Measurements from ENCODE around the gene ZNF184. TPM values are rescaled to one million over a fixed set of nuclear protein-coding genes. Genes with fewer than 3 reads are reported as not detected.
A peak's percentile ranks its signal among the peaks of the same experiment; 100 is the strongest.

The ZNF184 gene
- 3.7 TPM for polyA plus RNA-seq (2012; ENCODE audit: insufficient read depth, insufficient read length, low read depth)

DNA sequence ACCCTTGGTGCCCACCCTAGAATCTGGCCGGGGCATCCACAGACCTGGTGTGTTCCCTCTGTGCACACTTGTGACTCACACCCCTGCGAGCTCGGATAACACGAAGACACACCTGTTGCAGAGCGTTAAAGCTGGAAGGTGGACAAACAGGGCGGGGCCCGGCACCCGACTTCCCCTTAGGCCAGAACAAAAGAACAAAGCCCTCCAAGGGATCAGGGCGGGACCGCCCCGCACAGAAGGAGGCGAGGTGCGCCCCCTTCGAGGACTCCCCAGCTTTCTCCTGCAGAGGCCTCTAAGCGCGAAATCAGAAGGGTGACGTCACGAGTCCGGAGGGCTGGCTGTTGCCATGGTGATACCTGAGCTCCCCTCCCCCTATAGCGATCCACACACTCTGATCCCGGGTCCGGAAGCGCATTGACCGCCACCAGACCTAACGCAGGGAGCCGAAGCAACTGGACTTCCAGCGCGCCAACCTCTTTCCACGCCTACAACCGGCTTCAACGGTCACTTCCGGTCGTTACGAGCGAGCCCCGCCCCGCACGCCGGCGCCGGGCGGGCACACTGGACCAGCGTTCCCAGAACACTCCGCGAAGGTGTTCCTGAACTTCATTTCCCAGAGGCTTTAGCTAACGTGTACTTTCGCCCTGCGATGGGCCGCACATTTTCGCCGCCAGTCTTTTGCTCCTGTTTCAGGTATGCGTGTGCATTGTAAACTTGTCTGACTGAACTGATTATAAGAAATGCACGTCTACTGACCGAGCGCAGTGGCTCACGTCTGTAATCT, at the start of gene ZNF184:
ZNF184 (minus strand) TSS at position 489 of the 784 bp plus-strand sequence. CDS start 811 bp downstream, outside the sequence.
- no peaks in the 10 kb centered on the region; the same call in 1 of the 2 replicates for H3K36me3 ChIP-seq
- H3K27me3 ChIP-seq = no peaks in the 10 kb centered on the region
- no peak for TF ChIP-seq CTCF (IDR thresholded peaks at IDR 0.05; ENCODE audit: low read depth, low read length)
- no peaks in the 10 kb centered on the region for H3K9me3 ChIP-seq
- peak within 1 kb of the TSS; percentile 95 for H3K4me3 ChIP-seq (ENCODE audit: low read depth, low read length)
- DNase-seq = peak; percentile 94
- H3K4me1 ChIP-seq = no peaks in the 10 kb centered on the region

DNA sequence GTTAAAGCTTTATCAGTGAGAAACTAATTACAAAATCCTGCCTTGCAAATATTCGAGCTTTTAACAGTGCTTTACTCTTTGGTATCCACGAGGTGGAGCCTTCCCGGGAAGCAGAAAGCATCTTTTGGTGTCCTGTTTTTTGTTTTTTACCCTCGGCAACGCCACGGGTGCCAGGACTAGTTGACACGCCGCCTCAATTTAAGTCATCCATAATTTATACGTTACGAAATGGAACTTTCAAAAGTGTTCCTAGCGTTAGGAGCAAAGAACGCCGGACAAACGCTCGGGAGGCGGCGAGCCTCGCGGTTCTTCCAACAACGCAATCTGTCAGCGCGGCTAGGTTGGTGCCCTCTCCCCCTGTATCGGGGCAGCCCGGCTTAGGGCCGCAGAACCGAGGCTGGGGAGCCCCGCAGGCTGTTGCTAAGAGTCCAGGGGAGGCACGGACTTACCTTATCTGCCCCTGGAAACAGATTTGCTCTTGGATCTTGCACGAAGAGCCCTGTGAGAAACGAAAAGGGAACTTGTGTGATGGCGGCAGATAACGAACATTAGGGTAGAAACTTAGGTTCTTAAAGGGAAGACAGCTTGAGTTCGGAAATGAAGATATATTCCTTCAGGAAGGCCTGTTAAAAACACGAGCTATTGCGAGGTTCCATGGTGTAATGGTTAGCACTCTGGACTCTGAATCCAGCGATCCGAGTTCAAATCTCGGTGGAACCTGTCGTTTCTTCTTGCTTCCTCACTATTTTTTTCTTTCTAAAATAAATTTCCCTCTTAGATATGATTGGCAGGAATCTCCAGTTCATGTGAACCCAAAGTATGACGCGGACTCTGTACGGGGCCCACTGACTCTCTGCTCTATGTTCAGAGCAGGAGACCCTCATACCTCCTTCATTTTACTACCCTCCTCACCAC, 46.2 kb upstream of the ZNF184 start:
- peak; percentile 79 for TF ChIP-seq CTCF (IDR thresholded peaks at IDR 0.05; ENCODE audit: low read depth, low read length)
- DNase-seq = peak; percentile 70
- no peaks in the 10 kb centered on the region for H3K36me3 ChIP-seq
- peaks cover 32% of the 10 kb centered on the region for H3K27me3 ChIP-seq
- no peaks in the 10 kb centered on the region; the same call in 1 of the 2 replicates for H3K4me1 ChIP-seq
- no peaks in the 10 kb centered on the region for H3K9me3 ChIP-seq
- H3K4me3 ChIP-seq (ENCODE audit: low read depth, low read length) = peak overlapping the region; percentile 91

- no peak for TF ChIP-seq CTCF (IDR thresholded peaks at IDR 0.05; ENCODE audit: low read depth, low read length)
- Histone ChIP-seq H3K9me3 (no peaks in the 10 kb centered on the region), H3K36me3 (no peaks in the 10 kb centered on the region), H3K4me1 (no peaks in the 10 kb centered on the region; the same call in 1 of the 2 replicates), H3K27me3 (peaks cover 40% of the 10 kb centered on the region), H3K4me3 (ENCODE audit: low read depth, low read length) (peak overlapping the region; percentile 91)
- peak; percentile 33 for DNase-seq
Observed at GRCh38 chr6:27517928-27518787, 45.3 kb upstream of the ZNF184 start.

GRCh38 chr6:27517238-27517637, 44.3 kb upstream of the ZNF184 start:
- H3K4me1 ChIP-seq = no peaks in the 10 kb centered on the region; the same call in 1 of the 2 replicates
- no peaks in the 10 kb centered on the region for H3K36me3 ChIP-seq
- TF ChIP-seq CTCF (IDR thresholded peaks at IDR 0.05; ENCODE audit: low read depth, low read length) = no peak
- H3K27me3 ChIP-seq = peaks cover 49% of the 10 kb centered on the region
- DNase-seq = no peak
- no peaks in the 10 kb centered on the region for H3K9me3 ChIP-seq
- no peak overlapping the region for H3K4me3 ChIP-seq (ENCODE audit: low read depth, low read length)

DNA sequence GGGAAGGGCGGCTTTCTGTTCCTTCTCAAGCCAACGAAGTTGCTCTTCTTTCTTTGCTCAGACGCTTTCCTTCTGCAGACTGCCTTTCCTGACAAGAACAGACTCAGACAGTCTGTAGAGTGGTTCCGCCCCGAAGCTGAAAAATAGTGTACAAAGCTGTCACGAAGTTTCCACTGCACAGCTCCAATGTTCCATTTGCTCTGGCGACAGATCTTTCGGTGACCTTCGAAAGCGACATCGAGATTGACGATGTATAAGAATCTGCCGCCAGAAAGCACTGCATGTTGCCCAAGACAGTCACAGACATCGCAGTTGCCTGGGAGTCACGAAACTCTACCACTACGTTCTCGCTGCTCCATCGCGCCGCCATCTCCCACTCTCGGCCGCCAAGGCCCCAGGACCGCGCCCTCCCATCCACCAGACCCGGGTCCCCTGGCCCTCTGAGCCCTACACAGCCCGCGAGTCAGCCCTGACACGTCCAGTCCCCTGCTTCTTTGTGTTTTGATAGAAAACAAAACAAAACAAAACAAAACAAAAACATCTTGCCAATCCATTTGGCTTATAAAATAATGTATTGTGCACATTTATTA, 42.1 kb upstream of the ZNF184 start:
- H3K4me3 ChIP-seq (ENCODE audit: low read depth, low read length) = peak overlapping the region; percentile 18
- DNase-seq = no peak
- H3K36me3 ChIP-seq = no peaks in the 10 kb centered on the region
- H3K9me3 ChIP-seq = no peaks in the 10 kb centered on the region
- no peak for TF ChIP-seq CTCF (IDR thresholded peaks at IDR 0.05; ENCODE audit: low read depth, low read length)
- no peaks in the 10 kb centered on the region; the same call in 1 of the 2 replicates for H3K4me1 ChIP-seq
- peaks cover 51% of the 10 kb centered on the region for H3K27me3 ChIP-seq

All from BE2C (cell line).